HG03571 (cell line): Measurements from ENCODE around the gene ANKRD13C.
"Not testable (repeated sequence)": the region's sequence is repeated elsewhere in the genome, so short reads cannot be mapped to it uniquely, and the experiment has no call there.

Experiments used
- ATAC-seq: cut with Tn5 transposase; IDR thresholded peaks from one replicate; pipeline ENCODE4 v1.9.1; 2021; ENCODE audit not compliant: unreplicated experiment

Gene ANKRD13C, protein sequence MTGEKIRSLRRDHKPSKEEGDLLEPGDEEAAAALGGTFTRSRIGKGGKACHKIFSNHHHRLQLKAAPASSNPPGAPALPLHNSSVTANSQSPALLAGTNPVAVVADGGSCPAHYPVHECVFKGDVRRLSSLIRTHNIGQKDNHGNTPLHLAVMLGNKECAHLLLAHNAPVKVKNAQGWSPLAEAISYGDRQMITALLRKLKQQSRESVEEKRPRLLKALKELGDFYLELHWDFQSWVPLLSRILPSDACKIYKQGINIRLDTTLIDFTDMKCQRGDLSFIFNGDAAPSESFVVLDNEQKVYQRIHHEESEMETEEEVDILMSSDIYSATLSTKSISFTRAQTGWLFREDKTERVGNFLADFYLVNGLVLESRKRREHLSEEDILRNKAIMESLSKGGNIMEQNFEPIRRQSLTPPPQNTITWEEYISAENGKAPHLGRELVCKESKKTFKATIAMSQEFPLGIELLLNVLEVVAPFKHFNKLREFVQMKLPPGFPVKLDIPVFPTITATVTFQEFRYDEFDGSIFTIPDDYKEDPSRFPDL

DNA sequence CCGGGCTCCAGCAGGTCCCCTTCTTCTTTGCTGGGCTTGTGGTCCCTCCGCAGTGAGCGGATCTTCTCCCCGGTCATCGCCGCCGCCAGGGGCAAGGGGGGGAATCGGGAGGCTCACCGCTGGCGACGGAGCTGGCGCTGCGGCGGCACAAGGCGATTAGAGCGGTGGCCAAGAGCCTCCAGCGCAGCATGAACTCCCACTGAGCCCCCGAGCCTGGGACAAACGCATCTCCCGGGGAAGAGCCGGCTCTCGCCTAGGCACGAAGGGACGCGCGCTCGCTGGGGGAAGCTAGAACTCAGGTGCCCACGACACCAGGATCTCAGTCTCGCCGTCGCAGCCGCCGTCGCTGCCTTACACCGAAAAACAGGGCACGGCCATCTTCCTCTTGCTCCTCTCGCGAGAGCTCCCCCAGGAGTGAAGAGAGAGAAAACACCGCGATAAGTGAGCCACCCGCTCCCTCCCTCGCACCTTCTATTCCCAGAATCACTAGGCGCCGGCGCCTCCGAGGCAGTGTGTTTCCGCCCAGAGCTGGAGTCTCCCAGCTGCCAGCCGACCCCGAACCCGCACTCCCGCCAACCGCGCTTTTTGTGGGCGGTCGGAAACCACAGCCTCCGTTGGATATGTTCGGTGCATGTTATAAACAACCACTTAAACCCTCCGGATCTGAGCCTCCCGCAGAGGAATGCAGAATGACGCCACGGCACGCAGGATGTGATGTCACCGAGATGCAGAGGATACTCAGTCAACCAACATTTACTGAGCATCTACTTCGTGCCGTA, at the start of gene ANKRD13C:
Gene ANKRD13C, minus strand, starts transcription at position 391 of the 779 bp plus-strand sequence. Its CDS starts 314 bp downstream, at position 77.
- peak; percentile 93 for ATAC-seq

DNA sequence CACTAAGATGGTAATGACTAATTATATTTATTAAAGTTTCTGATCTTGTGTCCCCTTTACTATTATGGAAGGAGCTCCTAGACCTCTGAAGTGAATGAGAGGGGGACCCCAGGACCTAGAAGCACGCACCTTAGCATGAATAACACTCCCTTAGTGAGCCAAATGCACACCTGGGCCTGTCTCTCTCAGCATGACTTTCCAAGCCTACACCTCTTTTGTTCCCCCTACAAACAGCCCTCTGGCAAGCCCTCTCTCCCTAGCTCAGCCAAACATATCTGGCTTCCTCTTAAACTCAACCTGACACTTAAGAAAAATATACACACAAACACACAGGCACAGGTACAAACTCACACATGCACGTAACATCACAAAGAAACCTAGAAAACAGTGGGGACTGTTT, 49.2 kb upstream of the ANKRD13C start:
- no peak for ATAC-seq

- no peak for ATAC-seq
These were observed 47.5 kb upstream of the ANKRD13C start for GRCh38 chr1:70401974-70402373.

DNA sequence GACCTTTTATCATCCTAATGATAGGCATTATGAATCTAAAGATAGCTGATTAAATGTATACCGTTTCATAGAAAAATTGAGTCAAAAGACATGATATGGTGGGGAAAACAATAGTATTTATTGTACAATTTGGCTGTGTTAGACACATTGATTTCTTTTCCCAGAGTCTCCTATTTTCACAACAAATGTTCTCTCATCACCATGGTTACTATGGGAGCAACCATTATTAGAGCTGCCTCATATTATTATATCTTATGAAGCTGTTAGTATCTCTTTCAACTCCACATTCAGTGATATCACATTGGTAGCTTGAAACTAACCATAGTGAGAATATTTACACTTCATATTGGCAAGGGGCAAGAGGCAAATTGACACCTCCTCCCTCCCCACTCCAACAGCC, 45.8 kb upstream of the ANKRD13C start:
- no peak for ATAC-seq

- no peak for ATAC-seq
These were observed 42.5 kb upstream of the ANKRD13C start for GRCh38 chr1:70397013-70397412.

DNA sequence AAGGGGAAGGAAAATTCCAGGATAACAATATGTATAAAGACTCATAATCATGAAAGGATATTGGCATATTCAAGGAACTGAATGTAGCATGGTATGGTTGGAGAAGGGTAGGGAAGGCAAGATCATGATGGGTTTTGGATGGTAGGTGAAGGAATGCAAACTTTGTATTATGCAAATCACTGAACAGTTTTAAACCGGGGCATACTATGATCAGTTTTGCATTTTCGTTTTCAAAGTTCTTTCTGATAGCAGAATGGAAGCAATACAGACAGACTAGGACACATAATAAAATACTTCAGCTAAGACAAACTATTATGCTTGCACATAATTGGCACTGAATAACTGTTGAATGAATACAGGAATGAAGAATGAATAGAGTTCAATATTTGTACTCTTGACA, 42.1 kb upstream of the ANKRD13C start:
- no peak for ATAC-seq

- ATAC-seq: no peak
These were observed 38.1 kb upstream of the ANKRD13C start for GRCh38 chr1:70392626-70393025.

DNA sequence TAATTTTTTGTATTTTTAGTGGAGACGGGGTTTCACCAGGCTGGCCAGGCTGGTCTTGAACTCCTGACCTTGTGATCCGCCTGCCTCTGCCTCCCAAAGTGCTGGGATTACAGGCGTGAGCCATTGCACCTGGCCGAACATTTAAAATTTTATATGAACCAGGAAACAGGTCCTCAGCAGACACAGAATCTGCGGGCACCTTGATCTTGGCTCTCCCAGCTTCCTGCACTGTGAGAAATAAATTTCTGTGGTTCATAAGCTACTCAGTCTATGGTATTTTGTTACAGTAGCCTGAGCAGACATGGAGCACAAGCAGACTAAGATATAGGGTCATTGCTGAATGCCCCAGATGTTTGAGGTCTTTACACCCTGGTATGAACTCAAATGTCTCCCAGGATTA, 33.0 kb upstream of the ANKRD13C start:
- no peak for ATAC-seq

GRCh38 chr1:70386121-70386520, 31.6 kb upstream of the ANKRD13C start:
- no peak for ATAC-seq

- ATAC-seq: no peak
These were observed 31.0 kb upstream of the ANKRD13C start for GRCh38 chr1:70385477-70385876.

DNA sequence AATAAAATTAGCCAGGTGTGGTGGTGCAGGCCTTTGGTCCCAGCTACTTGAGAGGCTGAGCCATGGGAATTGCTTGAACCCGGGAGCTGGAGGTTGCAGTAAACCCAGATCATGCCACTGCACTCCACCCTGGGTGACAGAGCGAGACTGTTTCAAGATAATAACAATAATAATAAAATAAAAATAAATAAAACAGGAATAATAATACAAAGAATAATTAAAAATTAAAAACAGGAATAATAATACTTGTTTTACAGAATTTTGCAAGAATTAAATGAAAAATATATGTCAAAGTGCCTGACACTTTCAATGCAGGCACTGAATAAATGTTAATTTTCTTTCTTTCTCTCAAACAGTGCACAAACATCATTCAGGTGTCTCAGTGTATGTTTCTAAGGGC, 30.0 kb upstream of the ANKRD13C start:
- ATAC-seq: no peak

- ATAC-seq: no peak
These were observed 29.0 kb upstream of the ANKRD13C start for GRCh38 chr1:70383483-70383882.

DNA sequence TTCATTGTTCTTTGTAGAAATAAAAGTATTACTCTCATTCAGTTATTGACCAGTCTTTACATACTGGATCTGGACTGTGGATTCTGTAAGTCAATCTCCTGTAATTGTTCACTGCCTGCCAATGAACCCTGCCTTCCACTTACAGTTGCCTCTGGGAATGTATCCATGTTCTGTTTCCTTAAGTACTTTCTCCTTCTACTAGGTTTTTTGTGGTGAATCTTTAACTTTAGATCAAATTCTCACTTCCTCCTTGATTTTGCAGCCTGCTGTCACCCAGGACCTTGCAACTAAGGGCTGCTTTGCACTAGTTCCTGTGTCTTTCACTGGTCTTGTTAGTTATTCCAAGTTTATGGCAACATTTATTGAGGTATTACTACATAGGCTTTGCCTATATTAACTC, 28.2 kb upstream of the ANKRD13C start:
- peak; percentile 93 for ATAC-seq

- ATAC-seq: no peak
These were observed 21.7 kb upstream of the ANKRD13C start for GRCh38 chr1:70376196-70376595.

- ATAC-seq: not testable (repeated sequence)
These were observed 19.1 kb upstream of the ANKRD13C start for GRCh38 chr1:70373580-70373979.

- ATAC-seq: no peak
These were observed 17.9 kb upstream of the ANKRD13C start for GRCh38 chr1:70372426-70372825.

DNA sequence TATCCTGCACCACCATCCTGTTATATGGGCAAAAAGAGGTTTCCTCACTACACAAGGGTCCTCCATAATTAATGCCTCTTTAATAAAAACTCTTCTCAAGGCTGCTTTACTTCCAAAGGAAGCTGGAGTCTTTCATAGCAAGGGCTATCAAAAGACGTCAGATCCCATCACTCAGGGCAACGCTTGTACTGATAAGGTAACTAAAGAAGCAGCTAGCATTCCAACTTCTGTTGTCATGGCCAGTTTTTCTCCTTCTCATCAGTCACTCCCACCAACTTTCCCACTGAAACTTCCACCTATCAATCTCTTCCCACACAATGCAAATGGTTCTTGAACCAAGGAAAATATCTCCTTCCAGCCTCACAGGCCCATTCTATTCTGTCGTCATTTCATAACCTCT, 17.1 kb upstream of the ANKRD13C start:
- ATAC-seq: not testable (repeated sequence)

- not testable (repeated sequence) for ATAC-seq
These were observed 12.9 kb upstream of the ANKRD13C start for GRCh38 chr1:70367397-70367796.

DNA sequence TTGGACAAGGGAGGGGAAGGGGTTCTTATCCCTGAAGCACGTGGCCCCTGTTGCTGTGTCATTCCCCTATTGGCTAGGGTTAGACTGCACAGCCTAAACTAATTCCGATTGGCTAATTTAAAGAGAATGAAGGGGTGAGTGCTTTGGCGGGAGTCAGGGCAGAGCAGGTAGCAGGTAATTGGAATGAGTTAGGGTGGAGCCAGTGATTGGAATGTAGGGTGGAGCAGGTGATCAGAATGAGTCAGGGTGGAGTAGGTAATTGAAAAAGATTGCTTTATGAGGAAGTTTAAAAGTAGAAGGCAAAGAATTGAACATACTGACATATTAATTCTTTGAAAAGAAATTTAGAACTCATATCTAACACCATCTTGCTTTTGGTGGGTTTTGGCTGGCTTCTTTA, 12.5 kb upstream of the ANKRD13C start:
- not testable (repeated sequence) for ATAC-seq

DNA sequence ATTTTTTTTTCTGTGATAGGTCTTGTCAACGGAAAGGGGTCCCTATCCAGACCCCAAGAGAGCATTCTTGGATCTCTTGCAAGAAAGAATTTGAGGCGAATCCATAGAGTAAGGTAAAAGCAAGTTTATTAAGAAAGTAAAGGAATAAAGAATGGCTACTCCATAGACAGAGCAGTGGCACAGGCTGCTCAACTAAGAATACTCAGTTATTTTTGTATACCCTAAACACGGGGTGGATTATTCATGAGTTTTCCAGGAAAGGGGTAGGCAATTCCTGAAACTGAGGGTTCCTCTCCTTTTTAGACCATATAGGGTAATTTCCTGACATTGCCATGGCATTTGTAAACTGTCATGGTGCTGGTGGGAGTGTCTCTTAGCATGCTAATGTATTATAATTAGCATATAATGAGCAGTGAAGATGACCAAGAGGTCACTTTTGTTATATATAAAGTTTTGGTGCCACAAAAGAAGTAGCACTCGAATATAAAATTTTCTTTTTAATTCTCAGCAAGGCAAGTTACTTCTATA, 12.0 kb upstream of the ANKRD13C start:
- ATAC-seq: not testable (repeated sequence)

DNA sequence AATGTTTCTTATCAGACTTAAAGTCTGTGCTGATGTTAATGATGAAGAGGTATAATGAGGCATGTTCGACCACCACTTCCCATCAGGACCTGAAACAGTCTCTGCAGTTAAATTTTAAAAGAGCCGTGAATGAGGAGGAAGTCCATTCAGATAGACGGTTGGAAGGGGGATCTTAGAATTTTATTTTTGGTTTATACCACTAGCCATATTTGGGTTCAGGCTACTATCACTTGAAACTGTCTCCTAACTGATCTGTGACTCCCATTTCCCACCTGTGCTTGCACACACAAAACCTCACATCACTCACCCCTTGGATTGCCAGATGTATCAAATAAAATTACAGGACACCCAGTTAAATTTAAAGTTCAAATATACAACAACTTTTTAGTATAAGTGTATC, 9.9 kb upstream of the ANKRD13C start:
- no peak for ATAC-seq
